Gastrocnemius medialis (tissue), 4 donors: Measurements from ENCODE around the gene DEDD2.

ENCODE experiments used
- POLR2A ChIP-seq, 2 donors: fragments of 450-650 bp; IDR thresholded peaks; one replicate each; pipeline ENCODE4 v1.6.1; 2017; ENCODE audit warnings: antibody characterized with exemption in 2 of 2, mild to moderate bottlenecking in 2 of 2, moderate library complexity in 2 of 2
- TF ChIP-seq, protein P1 (sequence below), 5 experiments: fragments of 450-650 bp in 3 of 5; fragments of 200-600 bp in 2 of 5; sonication (generic) in 2 of 5; IDR thresholded peaks in 4 of 5; conservative IDR thresholded peaks in 1 of 5; 1 replicate in 4 of 5; 2 replicates in 1 of 5; pipeline ENCODE4 v1.5.1; 2016 to 2019; ENCODE audit warnings: antibody characterized with exemption in 5 of 5, mild to moderate bottlenecking in 3 of 5, moderate library complexity in 3 of 5

DNA sequence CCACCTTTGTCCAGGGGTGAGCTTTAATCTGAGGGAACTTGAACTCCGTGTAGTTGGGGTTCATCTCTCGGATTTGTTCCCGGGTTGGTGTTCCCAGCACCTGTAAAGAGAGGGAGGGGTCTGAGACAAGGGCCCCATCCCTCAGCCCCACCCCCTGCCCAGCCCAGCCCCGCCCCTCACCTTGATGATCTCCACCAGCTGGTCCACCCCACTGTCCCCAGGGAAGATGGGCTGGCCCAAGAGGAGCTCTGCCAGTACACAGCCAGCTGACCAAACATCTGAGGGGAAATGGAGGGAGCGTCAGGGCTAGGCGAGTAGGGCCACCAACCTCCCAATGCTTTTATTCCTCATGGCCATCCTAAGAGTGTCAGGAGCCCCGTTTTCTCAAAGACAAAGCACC lies 15.6 kb upstream of the DEDD2 start:
- TF ChIP-seq POLR2A (IDR thresholded peaks at IDR 0.05): no peak
- TF ChIP-seq, protein P1, sequence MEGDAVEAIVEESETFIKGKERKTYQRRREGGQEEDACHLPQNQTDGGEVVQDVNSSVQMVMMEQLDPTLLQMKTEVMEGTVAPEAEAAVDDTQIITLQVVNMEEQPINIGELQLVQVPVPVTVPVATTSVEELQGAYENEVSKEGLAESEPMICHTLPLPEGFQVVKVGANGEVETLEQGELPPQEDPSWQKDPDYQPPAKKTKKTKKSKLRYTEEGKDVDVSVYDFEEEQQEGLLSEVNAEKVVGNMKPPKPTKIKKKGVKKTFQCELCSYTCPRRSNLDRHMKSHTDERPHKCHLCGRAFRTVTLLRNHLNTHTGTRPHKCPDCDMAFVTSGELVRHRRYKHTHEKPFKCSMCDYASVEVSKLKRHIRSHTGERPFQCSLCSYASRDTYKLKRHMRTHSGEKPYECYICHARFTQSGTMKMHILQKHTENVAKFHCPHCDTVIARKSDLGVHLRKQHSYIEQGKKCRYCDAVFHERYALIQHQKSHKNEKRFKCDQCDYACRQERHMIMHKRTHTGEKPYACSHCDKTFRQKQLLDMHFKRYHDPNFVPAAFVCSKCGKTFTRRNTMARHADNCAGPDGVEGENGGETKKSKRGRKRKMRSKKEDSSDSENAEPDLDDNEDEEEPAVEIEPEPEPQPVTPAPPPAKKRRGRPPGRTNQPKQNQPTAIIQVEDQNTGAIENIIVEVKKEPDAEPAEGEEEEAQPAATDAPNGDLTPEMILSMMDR (IDR thresholded peaks at IDR 0.05 in 4 of 5, conservative IDR thresholded peaks at IDR 0.05 in 1 of 5): no peak
